H1 (cell line): Measurements from ENCODE around the gene GIGYF2. TPM values are rescaled to one million over a fixed set of nuclear protein-coding genes. Genes with fewer than 3 reads are reported as not detected.
A peak's percentile ranks its signal among the peaks of the same experiment; 100 is the strongest.

Source experiments
- CTCF ChIA-PET: fragments of 300-600 bp; sonication (Branson Sonifier 250); formaldehyde crosslinking; loops from one replicate; lab custom pipeline; 2021; ENCODE audit not compliant: partially characterized antibody; lab: Charles Lee
- POLR2A ChIA-PET: fragments of 300-600 bp; sonication (Branson Sonifier 250); formaldehyde crosslinking; loops from one replicate; lab custom pipeline; 2021; ENCODE audit warnings: inconsistent platforms; ENCODE audit not compliant: partially characterized antibody; lab: Charles Lee
- DNase-seq, 2 experiments: peaks; one replicate each; pipeline versions ENCODE4 v3.0.0 to v3.0.0-alpha.2; 2010 to 2022; ENCODE audit warnings: low spot score in 2 of 2, low read depth in 1 of 2, mixed read lengths in 1 of 2
- FAIRE-seq: peaks from 2 replicates; lab custom pipeline; 2011; peaks lifted over from hg19 to GRCh38; lab: Jason Lieb, UNC
- H2AFZ ChIP-seq: 2 replicates; pipeline ENCODE4 v1.8.1; 2012; ENCODE audit warnings: low read length, inconsistent platforms
- H2AK5ac ChIP-seq: 2 replicates; pipeline ENCODE4 v1.6.1; 2013; ENCODE audit warnings: low read depth, low read length
- H2BK120ac ChIP-seq: replicated peaks from 2 replicates; pipeline ENCODE3; 2013; ENCODE audit warnings: low read depth, low read length, inconsistent platforms
- H2BK12ac ChIP-seq: 2 replicates; pipeline ENCODE4 v1.6.1; 2013; ENCODE audit warnings: low read depth, low read length
- H2BK15ac ChIP-seq: 2 replicates; pipeline ENCODE4 v1.6.1; 2013; ENCODE audit warnings: low read length
- H2BK20ac ChIP-seq: 2 replicates; pipeline ENCODE4 v1.6.1; 2013; ENCODE audit warnings: low read length
- H2BK5ac ChIP-seq: 2 replicates; pipeline ENCODE4 v1.6.1; 2013; ENCODE audit warnings: low read depth, low read length
- H3K14ac ChIP-seq: 2 replicates; pipeline ENCODE4 v1.6.1; 2013; ENCODE audit warnings: inconsistent platforms; ENCODE audit not compliant: insufficient read length
- H3K18ac ChIP-seq: 2 replicates; pipeline ENCODE4 v1.6.1; 2013; ENCODE audit warnings: low read length; ENCODE audit errors: extremely low read depth
- H3K23ac ChIP-seq: 2 replicates; pipeline ENCODE4 v1.6.1; 2013; ENCODE audit warnings: inconsistent platforms; ENCODE audit not compliant: insufficient read length
- H3K23me2 ChIP-seq: 2 replicates; pipeline ENCODE4 v1.6.1; 2013; ENCODE audit warnings: low read depth, low read length
- H3K27ac ChIP-seq: 2 replicates; pipeline ENCODE4 v1.6.1; 2011; ENCODE audit warnings: low read depth, low read length, inconsistent platforms
- H3K27me3 ChIP-seq, 4 experiments: replicated peaks in 1 of 4; 1 replicate in 1 of 4; 2 replicates in 3 of 4; pipeline versions ENCODE4 v1.6.1 to v1.8.1; 2011 to 2013; ENCODE audit warnings: low read length in 3 of 4, mild to moderate bottlenecking in 3 of 4, inconsistent platforms in 2 of 4, mixed read lengths in 2 of 4, moderate library complexity in 1 of 4; ENCODE audit not compliant: control insufficient read depth in 3 of 4, insufficient read depth in 3 of 4; ENCODE audit errors: extremely low read depth in 1 of 4
- H3K36me3 ChIP-seq, 4 experiments: 2 replicates each; pipeline versions ENCODE4 v1.6.1 to v1.8.1; 2011 to 2013; ENCODE audit warnings: mild to moderate bottlenecking in 4 of 4, low read length in 3 of 4, moderate library complexity in 2 of 4, control low read depth in 1 of 4, inconsistent platforms in 1 of 4; ENCODE audit not compliant: insufficient read depth in 4 of 4, control insufficient read depth in 2 of 4
- H3K4ac ChIP-seq: replicated peaks from 2 replicates; pipeline ENCODE3; 2013; ENCODE audit warnings: low read length, low read depth, mixed read lengths, inconsistent platforms; ENCODE audit not compliant: insufficient read length
- H3K4me1 ChIP-seq, 4 experiments: replicated peaks in 1 of 4; 1 replicate in 1 of 4; 2 replicates in 3 of 4; pipeline versions ENCODE4 v1.6.1 to v1.8.1; 2011 to 2013; ENCODE audit warnings: low read length in 3 of 4, inconsistent platforms in 2 of 4, mixed read lengths in 1 of 4; ENCODE audit not compliant: insufficient read depth in 4 of 4, control insufficient read depth in 3 of 4
- H3K4me2 ChIP-seq, 2 experiments: 2 replicates each; pipeline versions ENCODE4 v1.6.1 to v1.8.1; 2011 to 2013; ENCODE audit warnings: low read depth in 2 of 2, low read length in 2 of 2, control low read depth in 1 of 2, inconsistent platforms in 1 of 2, mild to moderate bottlenecking in 1 of 2; ENCODE audit not compliant: insufficient read depth in 1 of 2
- H3K4me3 ChIP-seq, 4 experiments: fragments of 200-600, 300-600 bp in 1 of 4; sonication (generic), shearing (Covaris generic), sonication (Bioruptor Twin) in 1 of 4; 2 replicates each; pipeline versions ENCODE4 v1.5.1 to v1.8.1; 2011 to 2016; ENCODE audit warnings: low read length in 4 of 4, low read depth in 3 of 4, control low read depth in 2 of 4, inconsistent platforms in 2 of 4, mild to moderate bottlenecking in 2 of 4, mixed read lengths in 1 of 4, moderate library complexity in 1 of 4; ENCODE audit not compliant: insufficient read depth in 2 of 4; ENCODE audit errors: extremely low read depth in 1 of 4
- H3K56ac ChIP-seq: replicated peaks from 2 replicates; pipeline ENCODE3; 2013; ENCODE audit warnings: low read depth, mild to moderate bottlenecking, mixed read lengths, low read length, inconsistent platforms; ENCODE audit not compliant: insufficient read length
- H3K79me1 ChIP-seq: 2 replicates; pipeline ENCODE4 v1.6.1; 2013; ENCODE audit warnings: low read depth, low read length, control low read depth
- H3K79me2 ChIP-seq, 2 experiments: 2 replicates each; pipeline versions ENCODE4 v1.6.1 to v1.8.1; 2012 to 2013; ENCODE audit warnings: low read length in 2 of 2, mild to moderate bottlenecking in 2 of 2, inconsistent platforms in 1 of 2; ENCODE audit not compliant: insufficient read depth in 2 of 2, control insufficient read depth in 1 of 2
- H3K9ac ChIP-seq, 4 experiments: replicated peaks in 1 of 4; 1 replicate in 1 of 4; 2 replicates in 3 of 4; pipeline versions ENCODE4 v1.6.1 to v1.8.1; 2011 to 2013; ENCODE audit warnings: low read depth in 3 of 4, low read length in 3 of 4, control low read depth in 2 of 4, mild to moderate bottlenecking in 2 of 4, moderate library complexity in 2 of 4, inconsistent platforms in 1 of 4; ENCODE audit errors: extremely low read depth in 1 of 4
- H3K9me3 ChIP-seq, 2 experiments: 2 replicates each; pipeline versions ENCODE4 v1.6.1 to v1.8.1; 2012 to 2013; ENCODE audit warnings: mild to moderate bottlenecking in 2 of 2, moderate library complexity in 2 of 2, control low read depth in 1 of 2, inconsistent platforms in 1 of 2, low read depth in 1 of 2, low read length in 1 of 2, mixed read lengths in 1 of 2; ENCODE audit not compliant: insufficient read depth in 2 of 2
- H4K20me1 ChIP-seq, 2 experiments: replicated peaks in 1 of 2; 2 replicates each; pipeline versions ENCODE3 to v1.8.1; 2011 to 2013; ENCODE audit warnings: inconsistent platforms in 2 of 2, low read length in 2 of 2, mild to moderate bottlenecking in 1 of 2; ENCODE audit not compliant: insufficient read depth in 2 of 2, control insufficient read depth in 1 of 2
- H4K5ac ChIP-seq: 2 replicates; pipeline ENCODE4 v1.6.1; 2013; ENCODE audit warnings: low read length, low read depth, mixed read lengths, inconsistent platforms; ENCODE audit not compliant: insufficient read length
- H4K8ac ChIP-seq: 2 replicates; pipeline ENCODE4 v1.8.0; 2013; ENCODE audit warnings: mild to moderate bottlenecking, moderate library complexity, low read length, inconsistent platforms; ENCODE audit not compliant: insufficient read depth; ENCODE audit errors: extremely low read depth
- H4K91ac ChIP-seq: replicated peaks from 2 replicates; pipeline ENCODE3; 2013; ENCODE audit warnings: low read length, mixed read lengths, inconsistent platforms; ENCODE audit not compliant: insufficient read length
- WGBS, 2 experiments: shearing (Covaris generic) in 1 of 2; methylation state at CpG; one replicate each; pipeline versions ENCODE4 v1.1.6 to v1.1.7; 2013 to 2015; ENCODE audit warnings: low lambda C conversion rate in 2 of 2, mixed read lengths in 2 of 2, inconsistent platforms in 1 of 2, low coverage in 1 of 2, missing lambda C conversion rate in 1 of 2; ENCODE audit not compliant: insufficient replicate concordance in 2 of 2, insufficient coverage in 1 of 2, insufficient read length in 1 of 2; ENCODE audit errors: extremely low coverage in 1 of 2, missing lambda C conversion rate in 1 of 2; 5-methylcytosine and 5-hydroxymethylcytosine counted together
- polyA plus RNA-seq, 7 experiments: library from polyadenylated mRNA; depleted of rRNA in 3 of 7; stranded (reverse) in 5 of 7; unstranded in 2 of 7; fragments of >200 nt in 5 of 7; fragments of 200-250 nt in 2 of 7; gene quantifications; 1 replicate in 5 of 7; 2 replicates in 1 of 7; 4 replicates in 1 of 7; pipeline versions ENCODE4 v1.2.1 to v1.2.3, GENCODE V29; 2011 to 2013; ENCODE audit warnings: missing spikeins in 2 of 7, mixed read lengths in 2 of 7
- total RNA-seq: library from RNA; stranded (reverse); fragmentation: NEBNext Ultra II Directional; extraction: Animal tissue kit (Norgen Biotek cat#: 25700); gene quantifications from 2 replicates; pipeline ENCODE4 v1.2.1, GENCODE V29; 2021
- TF ChIP-seq, protein P1 (sequence below): IDR thresholded peaks from 2 replicates; pipeline ENCODE4 v1.6.1; 2011; ENCODE audit warnings: low read length, improper control_type of control experiment

Gene GIGYF2
- total and polyA plus RNA-seq, 2 of the 8 experiments (the other 6 are each of a cell fraction or from before 2014, with no cell fraction given) = 22.3 to 62.0 TPM

DNA sequence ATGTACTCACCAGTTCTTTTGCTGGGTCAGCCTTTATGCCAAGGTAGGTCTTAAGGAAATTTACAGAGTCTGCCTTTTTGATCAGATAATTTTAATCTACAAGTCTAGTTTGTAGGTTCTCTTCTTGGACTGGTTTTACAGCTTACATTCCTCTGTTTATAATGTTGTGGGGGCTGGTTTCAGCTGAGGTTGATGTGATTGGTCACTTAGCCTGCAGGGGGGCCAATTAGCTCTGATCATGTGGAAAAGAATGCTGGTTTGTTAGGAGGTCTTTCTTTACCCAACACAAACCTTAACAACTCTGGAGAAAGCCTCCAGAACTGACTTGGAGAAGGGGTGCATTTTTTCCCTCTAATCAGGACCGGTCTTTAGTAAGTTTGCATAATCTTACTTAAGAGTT lies 79.3 kb downstream of the GIGYF2 start, which contains the start of gene KCNJ13:
Gene KCNJ13 (minus strand): TSS at position 131 of the 400 bp plus-strand sequence. CDS start 5,203 bp downstream, outside the sequence.
- Histone ChIP-seq H3K56ac (no peak within 1 kb of the TSS), H3K23ac (no peak within 1 kb of the TSS), H2AK5ac (no peak within 1 kb of the TSS), H3K79me2 (peaks cover 0 to 2% of the 10 kb centered on the region in 2 experiments; a peak in 1 of 4 replicates), H3K14ac (no peak within 1 kb of the TSS), H3K36me3 (peaks cover 0 to 8% (median 0%) of the 10 kb centered on the region in 4 experiments; a peak in 1 of 8 replicates), H2BK5ac (no peak within 1 kb of the TSS), H4K8ac (no peak within 1 kb of the TSS; the same call in 1 of the 2 replicates), H4K91ac (no peak within 1 kb of the TSS), H3K9ac (no peak within 1 kb of the TSS), H3K4me2 (no peak within 1 kb of the TSS; a peak in 1 of 4 replicates), H2BK20ac (no peak within 1 kb of the TSS), H4K5ac (no peak within 1 kb of the TSS), H3K27me3 (no peaks in the 10 kb centered on the region), H2BK120ac (no peak within 1 kb of the TSS), H2BK12ac (no peak within 1 kb of the TSS), H3K27ac (no peak within 1 kb of the TSS), H3K23me2 (no peaks in the 10 kb centered on the region), H3K4ac (no peak within 1 kb of the TSS), H3K4me1 (peaks cover 0 to 2% (median 0%) of the 10 kb centered on the region in 4 experiments; a peak in 2 of 7 replicates), H3K4me3 (no peak within 1 kb of the TSS), H4K20me1 (peaks cover 0 to 2% of the 10 kb centered on the region in 2 experiments), H2BK15ac (no peak within 1 kb of the TSS), H2AFZ (no peak within 1 kb of the TSS), H3K9me3 (no peaks in the 10 kb centered on the region), H3K79me1 (no peaks in the 10 kb centered on the region), H3K18ac (no peak within 1 kb of the TSS)
- TF ChIP-seq, protein P1, sequence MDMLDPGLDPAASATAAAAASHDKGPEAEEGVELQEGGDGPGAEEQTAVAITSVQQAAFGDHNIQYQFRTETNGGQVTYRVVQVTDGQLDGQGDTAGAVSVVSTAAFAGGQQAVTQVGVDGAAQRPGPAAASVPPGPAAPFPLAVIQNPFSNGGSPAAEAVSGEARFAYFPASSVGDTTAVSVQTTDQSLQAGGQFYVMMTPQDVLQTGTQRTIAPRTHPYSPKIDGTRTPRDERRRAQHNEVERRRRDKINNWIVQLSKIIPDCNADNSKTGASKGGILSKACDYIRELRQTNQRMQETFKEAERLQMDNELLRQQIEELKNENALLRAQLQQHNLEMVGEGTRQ = no peak
- FAIRE-seq (peak; percentile 13), DNase-seq (no peak)
- WGBS, 2 experiments = 83% methylated on average over 1 of the region's 1 CpG; no CpG with 5 or more reads in 1 of the 2 experiments
- CTCF ChIA-PET = interaction anchor here (1.1 kb wide), 1 partner anchor 13 kb away, joined by 3 read pairs; no protein-coding TSS in a partner anchor
- POLR2A ChIA-PET = interaction anchor here (0.9 kb wide), 1 partner anchor 52 kb away, joined by 4 read pairs; no protein-coding TSS in a partner anchor
